ENCODE measurements around the gene HNRNPA2B1.

HNRNPA2B1 gene

DNA sequence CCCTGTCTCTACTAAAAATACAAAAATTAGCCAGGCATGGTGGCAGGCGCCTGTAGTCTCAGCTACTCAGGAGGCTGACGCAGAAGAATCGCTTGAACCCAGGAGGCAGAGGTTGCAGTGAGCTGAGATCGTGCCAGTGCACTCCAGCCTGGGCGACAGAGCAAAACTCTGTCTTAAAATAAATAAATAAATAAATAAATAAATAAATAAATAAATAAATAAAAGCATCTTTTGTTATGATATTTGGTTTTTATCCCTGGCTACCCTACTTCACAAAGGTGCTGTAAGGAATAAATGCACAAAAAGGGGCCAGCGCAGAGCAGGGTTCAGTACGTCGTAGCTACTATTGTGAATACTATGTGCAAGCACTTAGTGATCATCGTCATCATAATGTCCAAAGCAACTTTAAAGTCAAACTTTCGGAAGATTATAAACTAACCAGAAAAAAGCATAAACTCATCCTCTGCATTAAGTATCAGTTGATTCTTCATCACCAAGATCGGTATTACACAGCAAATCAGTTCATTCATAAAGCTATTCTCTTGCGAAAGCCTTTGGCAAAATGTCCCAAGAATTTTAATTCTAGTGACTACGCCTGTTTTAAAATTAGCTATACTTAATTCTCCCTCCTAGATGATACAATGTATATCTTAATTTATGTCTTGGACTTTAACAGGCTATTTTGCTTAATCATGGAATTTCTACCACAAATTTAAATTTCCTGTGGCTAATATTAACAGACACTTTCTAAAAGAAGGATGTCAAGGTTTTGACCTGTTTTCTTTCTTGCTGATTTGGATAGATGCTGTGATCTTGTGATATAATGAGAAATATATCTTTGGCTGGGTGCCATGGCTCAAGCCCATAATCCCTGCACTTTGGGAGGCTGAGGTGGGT is 56.1 kb downstream of the HNRNPA2B1 start:
- TF ChIP-seq GATA1 (IDR thresholded peaks at IDR 0.05; ENCODE audit: low read depth, low read length), result no peak
- TF ChIP-seq POLR2A (IDR thresholded peaks at IDR 0.05; ENCODE audit: low read length), result no peak
- no peak for DNase-seq

DNA sequence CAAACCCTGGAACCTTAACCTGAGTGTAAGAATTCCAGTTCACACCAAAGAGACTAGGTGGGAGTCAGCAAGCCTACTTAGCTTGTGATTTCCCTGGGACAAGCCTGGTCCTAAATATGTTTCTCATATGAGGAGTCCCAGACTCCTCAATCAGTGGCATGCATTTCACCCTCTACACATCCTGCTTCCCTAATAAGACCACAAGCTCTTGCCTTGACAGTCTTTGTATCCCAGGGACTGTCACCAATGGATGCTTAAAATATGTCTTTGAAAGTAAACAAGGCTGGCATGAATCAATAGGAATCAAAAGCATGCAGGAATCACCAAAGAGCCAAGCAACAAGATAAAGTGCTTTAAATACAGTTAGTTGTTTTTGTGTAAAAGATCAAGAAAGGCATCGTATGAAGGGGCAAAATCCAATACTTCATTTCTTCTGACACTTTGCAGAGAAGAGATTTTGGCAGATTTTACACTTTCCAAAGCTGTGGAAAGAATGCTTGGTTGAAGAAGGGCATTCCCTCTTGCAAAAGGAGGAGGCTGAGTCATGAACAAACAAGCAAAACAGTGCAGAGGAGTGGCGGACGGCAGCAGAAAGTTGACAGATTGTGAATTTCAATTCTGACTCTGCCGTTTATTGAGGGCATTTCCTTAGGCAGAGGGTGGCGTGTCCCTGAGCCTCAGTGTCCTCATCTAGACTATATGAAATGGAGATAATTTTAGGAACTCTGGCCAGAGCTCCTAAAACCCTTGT is 57.1 kb downstream of the HNRNPA2B1 start:
- no peak for TF ChIP-seq GATA1 (IDR thresholded peaks at IDR 0.05; ENCODE audit: low read depth, low read length)
- TF ChIP-seq POLR2A (IDR thresholded peaks at IDR 0.05; ENCODE audit: low read length), result no peak
- no peak for DNase-seq

DNA sequence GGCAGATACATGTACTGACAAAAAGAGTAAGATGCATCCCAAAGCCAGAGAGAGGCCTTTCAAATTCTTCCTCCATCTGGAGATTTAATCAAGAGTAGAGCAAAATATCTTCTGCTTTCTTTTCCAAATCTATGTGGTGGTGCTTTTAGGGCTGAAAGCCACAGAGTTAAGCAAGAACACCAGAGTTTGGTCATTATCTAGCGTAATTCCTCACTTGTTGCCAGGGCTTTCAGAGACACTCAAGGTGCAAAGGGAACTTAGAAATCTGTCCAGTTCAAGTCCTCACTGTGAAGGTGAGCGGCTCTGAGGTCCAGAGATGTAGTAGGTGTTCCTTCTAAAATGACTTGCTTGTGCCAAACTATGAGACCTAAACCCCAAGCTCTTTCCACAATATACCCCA is 59.5 kb downstream of the HNRNPA2B1 start:
- no peak for TF ChIP-seq GATA1 (IDR thresholded peaks at IDR 0.05; ENCODE audit: low read depth, low read length)
- DNase-seq, result no peak

DNA sequence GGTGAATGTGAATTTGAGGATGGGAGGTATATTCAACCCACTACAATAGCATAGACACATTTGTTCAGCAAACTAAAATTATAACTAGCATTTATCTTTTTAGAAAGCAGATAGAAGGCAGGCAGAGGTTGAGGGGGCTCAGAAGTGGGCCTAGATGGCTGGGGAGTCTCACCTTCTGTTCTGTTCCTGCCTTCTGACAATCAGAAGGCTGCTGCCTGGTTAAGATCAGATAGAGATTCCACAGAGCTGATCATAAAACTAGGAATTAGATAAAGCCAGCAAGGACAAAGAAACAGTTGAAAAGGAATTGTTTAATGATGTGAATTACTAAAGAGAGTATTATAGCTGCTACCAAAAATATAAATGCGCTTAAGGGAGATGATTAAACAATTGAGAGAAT is 60.2 kb downstream of the HNRNPA2B1 start:
- TF ChIP-seq GATA1 (IDR thresholded peaks at IDR 0.05; ENCODE audit: low read depth, low read length), result no peak
- no peak for TF ChIP-seq POLR2A (IDR thresholded peaks at IDR 0.05; ENCODE audit: low read length)
- DNase-seq, result no peak
